Choroid plexus epithelial cell (primary cell): ENCODE data around the gene TBX5.

Experiments
- DNase-seq: peaks from one replicate; pipeline ENCODE4 v3.0.0-alpha.2; 2010; ENCODE audit warnings: low read depth
- H3K4me3 ChIP-seq: 2 replicates; pipeline ENCODE4 v1.5.1; 2011; ENCODE audit warnings: low read depth, mild to moderate bottlenecking, control low read depth, low read length, moderate library complexity
- CTCF ChIP-seq: conservative IDR thresholded peaks from 2 replicates; pipeline ENCODE4 v1.5.1; 2011; ENCODE audit warnings: low read depth, mild to moderate bottlenecking, control low read depth, inconsistent platforms, low read length, moderate library complexity

The TBX5 gene

GRCh38 chr12:114441039-114441383 is 35.1 kb upstream of the TBX5 start:
- DNase-seq: no peak
- TF ChIP-seq CTCF: no peak
- H3K4me3 ChIP-seq: no peak overlapping the region

- no peak for DNase-seq
- no peak overlapping the region for H3K4me3 ChIP-seq
- no peak for TF ChIP-seq CTCF
Observed at GRCh38 chr12:114440270-114441038, 34.5 kb upstream of the TBX5 start.

- DNase-seq: no peak
- H3K4me3 ChIP-seq: no peak overlapping the region
- TF ChIP-seq CTCF: no peak
Observed at GRCh38 chr12:114439817-114440216, 33.9 kb upstream of the TBX5 start.

GRCh38 chr12:114439261-114439683 is 33.3 kb upstream of the TBX5 start:
- no peak for TF ChIP-seq CTCF
- H3K4me3 ChIP-seq: no peak overlapping the region
- no peak for DNase-seq

- DNase-seq: no peak
- no peak overlapping the region for H3K4me3 ChIP-seq
- TF ChIP-seq CTCF: no peak
Observed at GRCh38 chr12:114438635-114439256, 32.8 kb upstream of the TBX5 start.

- TF ChIP-seq CTCF: no peak
- H3K4me3 ChIP-seq: no peak overlapping the region
- DNase-seq: no peak
Observed at GRCh38 chr12:114434341-114434740, 28.4 kb upstream of the TBX5 start.

GRCh38 chr12:114431902-114432301 is 26.0 kb upstream of the TBX5 start:
- DNase-seq: no peak
- no peak overlapping the region for H3K4me3 ChIP-seq
- TF ChIP-seq CTCF: no peak
